ENCODE measurements around the gene ZHX3. TPM values are rescaled to one million over a fixed set of nuclear protein-coding genes. Genes with fewer than 3 reads are reported as not detected.

Gene ZHX3
- total and polyA plus RNA-seq, 4 donors, result 3.2 to 30.0 (median 8.0) TPM

DNA sequence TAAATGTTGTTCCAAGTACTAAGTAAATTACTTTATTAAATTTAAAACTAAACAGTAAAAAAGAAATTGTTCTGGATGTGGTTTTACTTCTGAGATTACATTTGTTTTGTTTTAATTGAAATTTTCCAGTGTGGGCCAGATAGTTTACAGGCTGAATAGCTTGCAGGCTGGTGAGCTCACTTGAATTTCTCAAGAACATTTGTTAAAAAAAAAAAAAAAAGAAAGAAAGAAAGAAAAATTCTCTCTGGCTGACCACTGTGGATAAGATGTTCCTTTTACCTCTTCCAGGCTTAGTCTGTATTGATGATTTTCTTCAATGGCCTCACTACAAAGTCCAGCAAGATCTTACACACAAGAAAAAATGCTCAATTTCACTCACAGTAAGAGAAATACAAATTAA is 94.8 kb downstream of the ZHX3 start:
- H3K9ac ChIP-seq (ENCODE audit: low read depth in 1 of 2, low read length in 2 of 2), result no peak overlapping the region
- H3K27ac ChIP-seq (ENCODE audit: low read depth in 1 of 2, low read length in 2 of 2), result no peak overlapping the region
- no peaks in the 10 kb centered on the region for H3K4me1 ChIP-seq (ENCODE audit: control insufficient read depth in 4 of 4, insufficient read depth in 4 of 4, low read length in 3 of 4)
- H3K36me3 ChIP-seq (ENCODE audit: control insufficient read depth in 4 of 4, insufficient read depth in 3 of 4, low read depth in 1 of 4, low read length in 3 of 4), result peaks cover 0 to 3% (median 0%) of the 10 kb centered on the region in 4 donors
- no peak for DNase-seq (ENCODE audit: low spot score)
- H3K27me3 ChIP-seq (ENCODE audit: control insufficient read depth in 4 of 4, insufficient read depth in 4 of 4, low read length in 3 of 4), result no peaks in the 10 kb centered on the region
- TF ChIP-seq FOXA2 (IDR thresholded peaks at IDR 0.05), result no peak
- no peak for TF ChIP-seq SP1 (IDR thresholded peaks at IDR 0.05)
- TF ChIP-seq, protein P1, sequence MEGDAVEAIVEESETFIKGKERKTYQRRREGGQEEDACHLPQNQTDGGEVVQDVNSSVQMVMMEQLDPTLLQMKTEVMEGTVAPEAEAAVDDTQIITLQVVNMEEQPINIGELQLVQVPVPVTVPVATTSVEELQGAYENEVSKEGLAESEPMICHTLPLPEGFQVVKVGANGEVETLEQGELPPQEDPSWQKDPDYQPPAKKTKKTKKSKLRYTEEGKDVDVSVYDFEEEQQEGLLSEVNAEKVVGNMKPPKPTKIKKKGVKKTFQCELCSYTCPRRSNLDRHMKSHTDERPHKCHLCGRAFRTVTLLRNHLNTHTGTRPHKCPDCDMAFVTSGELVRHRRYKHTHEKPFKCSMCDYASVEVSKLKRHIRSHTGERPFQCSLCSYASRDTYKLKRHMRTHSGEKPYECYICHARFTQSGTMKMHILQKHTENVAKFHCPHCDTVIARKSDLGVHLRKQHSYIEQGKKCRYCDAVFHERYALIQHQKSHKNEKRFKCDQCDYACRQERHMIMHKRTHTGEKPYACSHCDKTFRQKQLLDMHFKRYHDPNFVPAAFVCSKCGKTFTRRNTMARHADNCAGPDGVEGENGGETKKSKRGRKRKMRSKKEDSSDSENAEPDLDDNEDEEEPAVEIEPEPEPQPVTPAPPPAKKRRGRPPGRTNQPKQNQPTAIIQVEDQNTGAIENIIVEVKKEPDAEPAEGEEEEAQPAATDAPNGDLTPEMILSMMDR (IDR thresholded peaks at IDR 0.05; ENCODE audit: low read depth, low read length, missing input control), result no peak
- TF ChIP-seq FOXA1 (IDR thresholded peaks at IDR 0.05), result no peak
- no peak for TF ChIP-seq HNF4A (conservative IDR thresholded peaks at IDR 0.05)
- TF ChIP-seq TAF1 (conservative IDR thresholded peaks at IDR 0.05), result no peak
- no peak for TF ChIP-seq YY1 (IDR thresholded peaks at IDR 0.05)
- TF ChIP-seq RXRA (IDR thresholded peaks at IDR 0.05), result no peak
- TF ChIP-seq EGR1 (IDR thresholded peaks at IDR 0.05; ENCODE audit: low read depth in 2 of 2), result no peak
- no peak for TF ChIP-seq HNF4G (IDR thresholded peaks at IDR 0.05)
- no peak for TF ChIP-seq JUND (IDR thresholded peaks at IDR 0.05)
- TF ChIP-seq RAD21 (IDR thresholded peaks at IDR 0.05), result no peak
- no peak for TF ChIP-seq NR2F2 (IDR thresholded peaks at IDR 0.05)
- TF ChIP-seq, protein P2, sequence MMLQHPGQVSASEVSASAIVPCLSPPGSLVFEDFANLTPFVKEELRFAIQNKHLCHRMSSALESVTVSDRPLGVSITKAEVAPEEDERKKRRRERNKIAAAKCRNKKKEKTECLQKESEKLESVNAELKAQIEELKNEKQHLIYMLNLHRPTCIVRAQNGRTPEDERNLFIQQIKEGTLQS (IDR thresholded peaks at IDR 0.05), result no peak
- no peak overlapping the region for H3K4me3 ChIP-seq (ENCODE audit: low read depth in 1 of 3, low read length in 3 of 3)
- H3K9me3 ChIP-seq (ENCODE audit: control insufficient read depth in 4 of 4, low read length in 3 of 4), result no peaks in the 10 kb centered on the region

DNA sequence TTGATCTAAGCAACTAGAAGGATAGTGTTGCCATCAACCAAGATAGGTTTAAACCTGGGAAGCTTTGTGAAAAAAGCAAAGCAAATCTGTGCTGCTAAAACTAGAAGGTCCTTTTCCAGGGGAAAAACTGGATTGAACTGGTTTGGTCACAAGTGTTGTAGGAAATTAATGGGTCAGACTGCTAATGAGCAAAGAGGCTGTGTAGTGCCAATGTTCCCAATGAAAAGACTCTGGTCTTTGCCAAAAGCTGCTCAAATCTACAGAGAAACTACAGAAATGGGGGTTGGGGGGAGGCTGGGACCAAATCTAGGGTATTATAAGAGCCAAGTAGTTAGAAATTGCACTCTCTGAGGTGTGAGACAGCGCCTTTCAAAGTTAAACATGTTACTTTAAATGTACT is 95.2 kb downstream of the ZHX3 start:
- H3K9me3 ChIP-seq (ENCODE audit: control insufficient read depth in 4 of 4, low read length in 3 of 4), result no peaks in the 10 kb centered on the region
- H3K4me1 ChIP-seq (ENCODE audit: control insufficient read depth in 4 of 4, insufficient read depth in 4 of 4, low read length in 3 of 4), result no peaks in the 10 kb centered on the region
- peaks cover 0 to 5% (median 0%) of the 10 kb centered on the region in 4 donors for H3K36me3 ChIP-seq (ENCODE audit: control insufficient read depth in 4 of 4, insufficient read depth in 3 of 4, low read depth in 1 of 4, low read length in 3 of 4)
- no peak overlapping the region for H3K27ac ChIP-seq (ENCODE audit: low read depth in 1 of 2, low read length in 2 of 2)
- H3K4me3 ChIP-seq (ENCODE audit: low read depth in 1 of 3, low read length in 3 of 3), result no peak overlapping the region
- no peak for DNase-seq (ENCODE audit: low spot score)
- no peak overlapping the region for H3K9ac ChIP-seq (ENCODE audit: low read depth in 1 of 2, low read length in 2 of 2)
- 96% methylated on average over 1 of the region's 1 CpG for WGBS
- TF ChIP-seq, protein P3, sequence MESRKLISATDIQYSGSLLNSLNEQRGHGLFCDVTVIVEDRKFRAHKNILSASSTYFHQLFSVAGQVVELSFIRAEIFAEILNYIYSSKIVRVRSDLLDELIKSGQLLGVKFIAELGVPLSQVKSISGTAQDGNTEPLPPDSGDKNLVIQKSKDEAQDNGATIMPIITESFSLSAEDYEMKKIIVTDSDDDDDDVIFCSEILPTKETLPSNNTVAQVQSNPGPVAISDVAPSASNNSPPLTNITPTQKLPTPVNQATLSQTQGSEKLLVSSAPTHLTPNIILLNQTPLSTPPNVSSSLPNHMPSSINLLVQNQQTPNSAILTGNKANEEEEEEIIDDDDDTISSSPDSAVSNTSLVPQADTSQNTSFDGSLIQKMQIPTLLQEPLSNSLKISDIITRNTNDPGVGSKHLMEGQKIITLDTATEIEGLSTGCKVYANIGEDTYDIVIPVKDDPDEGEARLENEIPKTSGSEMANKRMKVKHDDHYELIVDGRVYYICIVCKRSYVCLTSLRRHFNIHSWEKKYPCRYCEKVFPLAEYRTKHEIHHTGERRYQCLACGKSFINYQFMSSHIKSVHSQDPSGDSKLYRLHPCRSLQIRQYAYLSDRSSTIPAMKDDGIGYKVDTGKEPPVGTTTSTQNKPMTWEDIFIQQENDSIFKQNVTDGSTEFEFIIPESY (IDR thresholded peaks at IDR 0.05), result no peak
- TF ChIP-seq NR2F2 (IDR thresholded peaks at IDR 0.05) (no peak), YY1 (IDR thresholded peaks at IDR 0.05) (no peak), RXRA (IDR thresholded peaks at IDR 0.05) (no peak), EGR1 (IDR thresholded peaks at IDR 0.05; ENCODE audit: low read depth in 2 of 2) (no peak)
- TF ChIP-seq, protein P4, sequence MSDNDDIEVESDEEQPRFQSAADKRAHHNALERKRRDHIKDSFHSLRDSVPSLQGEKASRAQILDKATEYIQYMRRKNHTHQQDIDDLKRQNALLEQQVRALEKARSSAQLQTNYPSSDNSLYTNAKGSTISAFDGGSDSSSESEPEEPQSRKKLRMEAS (IDR thresholded peaks at IDR 0.05), result no peak
- TF ChIP-seq, protein P2 (IDR thresholded peaks at IDR 0.05), result no peak
- H3K27me3 ChIP-seq (ENCODE audit: control insufficient read depth in 4 of 4, insufficient read depth in 4 of 4, low read length in 3 of 4), result no peaks in the 10 kb centered on the region

Data from liver (tissue), 9 donors.